HG03280 (cell line): ENCODE results near the gene MYH9.

Source experiments
- ATAC-seq: cut with Tn5 transposase; IDR thresholded peaks from one replicate; pipeline ENCODE4 v1.9.1; 2021; ENCODE audit warnings: mild to moderate bottlenecking, moderate library complexity; ENCODE audit not compliant: unreplicated experiment

MYH9 gene

DNA sequence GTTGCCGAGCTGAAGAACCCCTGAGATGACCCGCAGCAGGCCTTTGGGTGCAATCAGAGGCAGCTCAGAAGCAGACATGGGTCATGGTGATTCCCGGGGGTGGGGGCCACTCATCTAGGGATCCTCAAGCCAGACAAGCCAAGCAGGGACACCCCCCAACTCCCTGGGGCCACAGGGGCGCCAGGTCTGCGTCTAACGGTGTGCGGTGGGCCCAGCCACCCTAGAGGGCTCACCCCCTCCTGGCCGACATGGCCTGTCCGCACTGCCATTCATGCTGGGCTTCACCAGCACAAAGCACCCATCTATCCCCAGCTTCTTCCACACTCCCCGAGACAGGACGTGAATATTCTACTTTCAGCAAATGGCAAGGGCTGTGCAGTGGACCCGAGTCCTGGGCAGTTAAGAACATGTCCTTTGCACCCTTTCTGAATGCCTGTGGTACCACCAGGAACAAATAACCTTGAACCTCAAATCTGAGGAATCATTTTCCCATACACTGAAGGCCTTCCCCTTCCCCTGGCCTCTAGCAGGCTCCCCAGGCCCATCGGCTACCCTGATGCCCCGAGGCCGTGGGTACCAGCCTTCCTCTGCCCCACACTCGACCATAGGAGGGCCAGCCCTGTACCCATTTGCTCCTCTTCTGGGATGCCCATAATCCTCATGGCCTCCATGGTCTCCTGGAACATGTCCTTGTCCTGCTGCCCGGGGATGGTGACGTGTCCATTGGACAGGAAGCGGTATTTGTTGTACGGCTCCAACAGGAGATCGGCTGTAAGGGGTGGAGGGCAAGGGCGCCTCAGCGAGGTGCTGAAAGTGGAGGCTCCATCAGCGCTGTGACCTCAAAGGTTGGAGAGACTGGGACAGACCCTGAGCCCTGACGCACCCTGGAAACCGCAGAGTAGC is 67.9 kb downstream of the MYH9 start:
- no peak for ATAC-seq

- no peak for ATAC-seq
Observed at GRCh38 chr22:36318442-36318841, 69.3 kb downstream of the MYH9 start.

GRCh38 chr22:36317658-36318271 is 70.0 kb downstream of the MYH9 start:
- no peak for ATAC-seq

- ATAC-seq = no peak
Observed at GRCh38 chr22:36316419-36316818, 71.3 kb downstream of the MYH9 start.

GRCh38 chr22:36315325-36315724 is 72.4 kb downstream of the MYH9 start:
- ATAC-seq = no peak

DNA sequence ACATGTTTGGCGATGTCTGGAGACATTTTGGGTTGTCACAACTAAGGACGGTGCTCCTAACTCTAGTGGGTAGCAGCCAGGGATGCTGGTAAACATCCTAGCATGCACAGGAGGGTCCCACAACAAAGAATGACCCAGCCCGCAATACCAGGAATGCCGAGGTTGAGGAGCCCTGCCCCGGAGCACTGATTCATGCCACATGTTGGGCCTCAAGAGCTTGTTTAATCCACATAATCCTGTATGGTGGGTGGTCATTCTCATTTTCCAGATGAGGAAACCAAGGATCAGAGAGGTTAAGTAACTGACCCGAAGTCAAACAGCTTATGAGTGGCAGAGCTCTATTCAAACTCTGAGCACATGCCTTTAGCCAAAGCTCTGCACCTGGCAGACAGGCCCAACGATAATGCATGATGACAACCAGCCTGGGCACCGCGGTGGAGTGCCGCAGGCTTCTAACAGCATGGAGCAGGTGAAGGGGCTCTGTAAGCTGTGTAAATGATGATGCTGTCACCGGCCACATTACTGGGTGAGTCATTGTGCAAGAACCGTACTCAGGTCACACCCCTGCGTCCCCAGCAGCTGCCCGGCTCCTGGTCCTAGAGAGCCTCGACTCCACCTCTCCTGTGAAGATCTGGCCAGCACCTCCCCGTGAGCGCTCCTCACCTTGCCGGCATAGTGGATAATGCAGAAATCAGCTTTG is 76.2 kb downstream of the MYH9 start:
- ATAC-seq = no peak

- no peak for ATAC-seq
Observed at GRCh38 chr22:36308880-36309279, 78.9 kb downstream of the MYH9 start.

DNA sequence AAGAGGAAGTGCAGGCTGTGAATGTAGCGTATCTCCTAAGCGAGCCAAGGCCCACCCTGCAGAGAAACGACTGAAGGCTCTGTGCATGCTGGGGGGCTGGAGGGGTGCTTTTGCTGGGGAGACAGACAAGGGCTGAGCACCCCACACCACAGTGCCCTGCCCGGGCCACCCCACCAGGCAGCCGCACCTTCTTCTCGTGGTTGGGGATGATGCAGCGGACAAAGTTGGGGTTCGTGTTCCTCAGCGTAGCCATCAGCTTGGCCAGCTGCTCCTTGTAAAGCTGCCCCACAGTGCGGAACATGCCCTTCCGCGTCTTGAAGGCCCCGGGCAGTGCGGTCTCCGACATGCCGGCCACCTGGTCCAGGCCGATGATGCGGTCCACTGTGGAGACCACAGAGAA is 81.5 kb downstream of the MYH9 start:
- ATAC-seq = no peak

GRCh38 chr22:36305813-36306212 is 82.0 kb downstream of the MYH9 start:
- no peak for ATAC-seq

- ATAC-seq = no peak
Observed at GRCh38 chr22:36304429-36304828, 83.3 kb downstream of the MYH9 start.

DNA sequence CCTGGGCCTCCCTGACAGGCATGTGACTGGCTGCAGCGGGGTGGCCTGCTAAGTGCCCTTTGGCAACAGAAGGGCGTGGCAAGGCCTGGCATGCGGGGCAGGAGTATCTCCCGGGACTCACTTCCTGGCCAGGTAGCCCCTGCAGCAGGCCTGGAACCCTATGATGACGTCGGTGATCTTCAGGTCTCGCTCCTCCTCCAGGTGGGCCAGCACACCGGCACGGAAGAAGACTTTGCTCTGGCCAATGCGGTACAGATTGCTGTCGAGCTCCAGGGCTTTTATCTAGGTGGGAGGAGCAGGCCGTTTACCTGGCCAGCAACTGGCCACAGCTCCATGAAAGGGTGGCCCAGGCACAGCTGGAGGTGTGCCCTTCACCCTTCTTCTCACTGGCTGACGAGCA is 83.9 kb downstream of the MYH9 start:
- ATAC-seq = no peak

DNA sequence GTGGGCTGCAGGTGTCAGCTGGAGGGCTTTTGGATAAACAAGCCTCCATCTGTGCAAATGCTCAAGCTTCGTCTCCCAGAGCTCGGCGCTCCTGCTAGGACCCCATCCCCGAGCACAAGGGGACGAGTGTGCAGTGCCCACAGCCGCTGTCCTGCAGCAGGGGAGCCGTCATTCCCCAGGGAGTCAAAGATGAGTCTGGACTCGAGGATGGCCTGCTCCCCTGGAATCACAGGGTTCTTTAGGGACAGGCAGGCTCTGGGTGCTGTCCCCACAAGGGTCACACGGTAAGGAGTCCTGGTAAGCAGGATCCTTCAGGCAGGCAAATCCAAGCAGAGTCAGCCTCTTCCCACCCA is 84.7 kb downstream of the MYH9 start:
- no peak for ATAC-seq

DNA sequence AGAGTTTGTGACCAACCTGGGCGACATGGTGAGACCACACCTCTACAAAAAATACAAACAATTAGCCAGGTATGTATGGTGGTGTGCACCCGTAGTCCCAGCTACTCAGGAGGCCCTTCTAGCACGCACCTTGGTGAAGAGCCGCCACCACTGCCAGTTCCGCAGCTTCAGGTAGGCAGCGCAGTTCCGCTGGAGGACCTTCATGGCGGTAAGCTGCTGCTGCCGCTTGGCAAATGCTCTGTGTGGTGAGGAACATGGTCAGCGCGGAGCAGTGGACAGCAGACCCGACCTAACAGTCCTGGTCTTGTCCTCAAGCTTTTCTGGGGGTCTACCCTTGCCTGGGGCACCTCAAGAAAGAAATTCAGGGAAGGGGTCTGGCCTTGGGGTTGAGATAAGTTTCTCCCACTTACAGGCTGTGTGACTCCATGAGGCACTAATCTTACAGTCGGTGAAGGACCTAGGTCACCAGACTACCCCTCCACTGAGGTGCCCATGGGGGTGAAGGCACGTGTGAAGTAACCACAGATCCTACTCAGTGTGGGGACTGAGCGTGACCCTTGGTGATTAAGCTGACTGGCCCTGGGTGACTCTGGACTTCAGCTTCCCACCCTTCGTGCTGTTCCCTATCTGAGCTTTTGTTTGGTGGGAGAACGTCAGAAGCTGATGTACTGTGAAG is 85.2 kb downstream of the MYH9 start:
- ATAC-seq = no peak

DNA sequence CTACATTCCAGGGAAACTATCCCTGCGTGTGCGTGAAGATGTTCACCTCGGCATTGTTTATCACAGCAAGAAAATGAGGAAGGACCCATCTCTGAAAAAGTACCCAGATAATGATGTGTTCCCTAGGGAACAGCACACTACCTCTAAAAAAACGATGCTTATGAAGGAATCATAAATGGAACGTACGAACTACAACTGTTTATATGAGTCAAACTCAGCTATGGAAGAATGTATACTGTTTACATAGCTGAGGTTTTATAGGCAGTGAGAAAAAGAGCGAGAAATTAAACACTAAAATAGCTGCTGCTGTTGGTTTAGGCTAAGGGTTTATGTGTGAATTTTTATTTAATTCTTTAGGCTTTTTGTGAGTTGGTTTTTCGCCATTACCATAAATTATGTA is 85.9 kb downstream of the MYH9 start:
- ATAC-seq = no peak

DNA sequence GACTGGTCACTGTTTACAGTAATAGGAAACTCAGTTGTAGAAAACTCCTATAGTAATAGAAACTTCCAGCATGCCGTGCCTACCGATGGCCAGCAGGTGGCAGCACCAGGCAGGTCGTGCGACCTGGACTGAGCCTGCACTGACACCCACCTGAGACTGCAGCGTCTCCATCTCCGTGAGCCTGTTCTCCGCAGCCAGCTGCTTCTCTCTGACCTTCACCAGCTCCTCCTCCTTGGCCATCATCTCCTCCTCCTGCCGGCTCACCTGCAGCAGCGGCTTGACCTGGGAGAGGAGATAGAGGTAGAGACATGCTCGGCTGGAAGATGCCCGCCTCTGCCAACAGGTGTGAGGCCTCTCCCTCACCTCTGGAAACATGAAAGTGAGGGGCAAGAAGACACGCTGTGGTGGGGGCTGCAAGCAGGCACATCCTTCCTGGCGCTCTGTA is 86.4 kb downstream of the MYH9 start:
- peak; percentile 51 for ATAC-seq

DNA sequence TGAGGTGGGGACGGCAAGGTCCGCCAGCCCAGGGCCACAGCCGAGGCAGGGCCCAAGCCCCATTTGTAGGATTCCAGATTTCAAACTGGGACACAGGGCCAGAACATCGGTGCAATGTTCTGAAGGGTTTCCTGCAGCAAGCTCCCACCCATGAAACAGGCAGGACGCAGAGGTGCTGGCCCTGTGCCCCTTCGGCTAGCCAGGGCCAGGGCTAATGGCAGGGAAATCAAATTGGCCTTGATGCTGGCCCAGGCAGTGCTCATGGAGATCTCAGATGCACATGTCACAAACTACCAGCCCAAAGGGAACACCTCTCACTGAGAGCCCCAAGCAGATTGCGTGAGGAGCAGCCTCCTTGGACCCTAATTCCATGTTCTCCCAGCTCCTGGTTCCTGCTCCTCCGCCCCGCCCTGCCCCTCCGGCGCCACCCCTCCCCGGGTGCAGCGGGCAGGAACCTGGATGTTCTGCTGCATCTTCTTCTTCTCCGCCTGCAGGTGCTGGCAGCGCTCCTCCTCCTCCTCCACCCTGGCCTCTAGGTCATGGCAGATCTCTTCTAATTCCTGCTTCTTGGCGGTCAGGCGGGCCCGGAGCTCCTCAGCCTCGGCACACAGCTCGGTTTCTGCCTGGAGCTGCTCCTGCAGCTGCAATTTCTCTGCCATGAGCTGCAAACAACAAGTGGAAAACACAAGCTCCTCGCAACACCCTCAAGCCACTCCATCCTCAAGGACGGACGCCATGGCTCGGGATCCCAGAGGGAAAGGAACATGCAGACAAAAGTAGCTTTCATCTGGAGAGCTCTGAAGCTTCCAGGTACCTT is 87.2 kb downstream of the MYH9 start:
- no peak for ATAC-seq

- no peak for ATAC-seq
Observed at GRCh38 chr22:36299911-36300310, 87.9 kb downstream of the MYH9 start.

DNA sequence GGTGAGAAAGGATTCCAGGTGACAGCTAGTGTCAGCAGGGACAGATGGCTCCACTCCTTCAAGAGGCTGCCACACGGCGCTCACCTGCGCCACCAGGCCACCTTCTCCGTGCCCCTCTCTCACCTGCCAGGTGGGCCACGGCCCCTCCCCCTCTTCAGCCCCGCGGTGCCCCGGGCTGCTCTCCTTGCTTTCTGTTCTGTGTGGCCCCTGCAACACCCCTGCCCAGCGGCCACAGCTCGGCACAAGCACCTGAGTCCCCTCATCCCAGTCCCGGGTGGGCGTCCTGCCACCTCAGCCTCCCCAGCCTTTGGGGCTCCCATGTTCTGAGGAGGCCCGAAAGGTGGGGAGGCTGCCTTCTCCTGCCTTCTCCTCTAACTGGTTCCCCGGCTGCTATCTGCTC is 88.5 kb downstream of the MYH9 start:
- no peak for ATAC-seq

DNA sequence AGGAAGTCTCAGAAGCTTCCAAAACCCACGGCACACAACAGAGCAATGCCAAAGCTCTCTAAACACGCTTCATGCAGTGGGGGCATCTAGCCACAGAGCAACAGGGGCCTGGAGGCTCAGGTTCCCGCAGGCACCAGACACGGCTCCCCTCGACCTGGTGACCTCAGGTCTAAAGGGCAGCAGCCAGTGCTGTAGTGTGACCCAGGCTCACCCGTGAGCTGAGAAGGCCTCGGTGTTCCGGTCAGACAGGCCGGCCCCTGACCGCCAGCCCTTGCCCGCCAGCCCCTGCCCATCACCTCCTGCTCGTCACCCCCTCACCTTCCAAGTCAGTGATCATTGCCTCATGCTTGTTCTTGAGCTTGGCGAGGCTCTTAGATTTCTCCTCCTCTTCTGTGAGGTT is 89.2 kb downstream of the MYH9 start:
- no peak for ATAC-seq

DNA sequence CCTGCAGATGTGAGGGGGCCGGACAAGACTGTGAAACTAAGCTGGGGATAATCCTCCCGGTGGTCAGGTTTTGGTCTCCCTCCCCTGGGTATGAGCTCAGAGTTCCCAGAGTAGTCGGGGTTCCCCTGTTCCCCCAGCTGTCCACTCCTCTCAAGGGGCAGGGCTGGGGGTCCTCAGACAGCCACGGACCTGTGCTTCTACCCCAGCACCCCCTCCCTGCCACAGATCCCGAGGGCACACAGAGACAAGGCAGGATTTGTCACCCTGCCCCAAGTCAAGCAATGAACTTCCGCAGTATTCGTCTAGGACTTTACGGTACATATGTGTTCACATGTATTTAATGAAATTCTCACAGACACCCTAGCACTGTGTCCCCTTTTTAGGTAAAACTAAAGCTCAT is 89.6 kb downstream of the MYH9 start:
- no peak for ATAC-seq

- no peak for ATAC-seq
Observed at GRCh38 chr22:36297568-36297967, 90.2 kb downstream of the MYH9 start.
